ENCODE results near the gene SLC2A13.
"Not testable (repeated sequence)": the region's sequence is repeated elsewhere in the genome, so short reads cannot be mapped to it uniquely, and the experiment has no call there.

The SLC2A13 gene

DNA sequence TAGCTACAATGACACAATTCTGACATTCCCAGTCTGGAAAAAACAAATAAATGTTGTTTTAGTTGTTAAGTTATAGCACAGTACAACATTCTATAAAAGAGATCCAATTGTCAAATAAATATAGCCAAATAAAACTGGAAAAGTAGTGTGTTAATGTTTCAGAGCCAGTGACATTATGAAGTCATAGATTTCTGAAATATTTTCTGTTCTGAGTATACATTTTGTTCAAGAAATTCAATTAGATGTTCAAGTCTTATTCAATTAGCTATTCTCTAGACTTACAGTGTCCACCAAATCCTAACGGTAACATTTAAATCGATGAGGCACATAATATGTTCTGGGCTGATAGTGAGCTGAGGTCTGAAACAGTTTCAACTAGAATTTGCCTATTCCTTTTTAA is 290.1 kb downstream of the SLC2A13 start:
- H3K4me3 ChIP-seq (ENCODE audit: low read depth, low read length), result no peak overlapping the region
- no peak for DNase-seq (ENCODE audit: low read depth)
- no peak for TF ChIP-seq CTCF (IDR thresholded peaks at IDR 0.05; ENCODE audit: low read depth, low read length, missing control alignments)

- H3K4me3 ChIP-seq (ENCODE audit: low read depth, low read length), result no peak overlapping the region
- no peak for TF ChIP-seq CTCF (IDR thresholded peaks at IDR 0.05; ENCODE audit: low read depth, low read length, missing control alignments)
- no peak for DNase-seq (ENCODE audit: low read depth)
These were observed 291.3 kb downstream of the SLC2A13 start for GRCh38 chr12:39814626-39815025.

GRCh38 chr12:39813776-39814175 is 292.1 kb downstream of the SLC2A13 start:
- TF ChIP-seq CTCF (IDR thresholded peaks at IDR 0.05; ENCODE audit: low read depth, low read length, missing control alignments), result no peak
- no peak overlapping the region for H3K4me3 ChIP-seq (ENCODE audit: low read depth, low read length)
- no peak for DNase-seq (ENCODE audit: low read depth)

DNA sequence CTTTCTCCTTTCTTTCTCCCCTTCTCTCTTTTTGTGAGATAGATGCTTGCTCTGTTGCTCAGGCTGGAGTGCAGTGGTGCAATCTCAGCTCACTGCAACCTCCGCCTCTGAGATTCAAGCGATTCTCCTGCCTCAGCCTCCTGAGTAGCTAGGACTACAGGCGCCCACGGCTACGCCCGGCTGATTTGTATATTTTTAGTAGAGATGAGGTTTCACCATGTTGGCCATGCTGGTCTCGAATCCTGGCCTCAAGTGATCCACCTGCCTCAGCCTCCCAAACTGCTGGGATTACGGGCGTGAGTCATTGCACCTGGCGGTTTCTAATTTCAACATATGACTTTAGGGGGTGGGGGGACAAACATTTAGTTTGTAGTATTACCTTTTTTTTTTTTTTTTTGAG is 293.4 kb downstream of the SLC2A13 start:
- DNase-seq (ENCODE audit: low read depth); H3K4me3 ChIP-seq (ENCODE audit: low read depth, low read length): not testable (repeated sequence)

- peak; percentile 37 for TF ChIP-seq CTCF (IDR thresholded peaks at IDR 0.05; ENCODE audit: low read depth, low read length, missing control alignments)
- no peak overlapping the region for H3K4me3 ChIP-seq (ENCODE audit: low read depth, low read length)
- DNase-seq (ENCODE audit: low read depth), result no peak
These were observed 298.8 kb downstream of the SLC2A13 start for GRCh38 chr12:39807043-39807442.

DNA sequence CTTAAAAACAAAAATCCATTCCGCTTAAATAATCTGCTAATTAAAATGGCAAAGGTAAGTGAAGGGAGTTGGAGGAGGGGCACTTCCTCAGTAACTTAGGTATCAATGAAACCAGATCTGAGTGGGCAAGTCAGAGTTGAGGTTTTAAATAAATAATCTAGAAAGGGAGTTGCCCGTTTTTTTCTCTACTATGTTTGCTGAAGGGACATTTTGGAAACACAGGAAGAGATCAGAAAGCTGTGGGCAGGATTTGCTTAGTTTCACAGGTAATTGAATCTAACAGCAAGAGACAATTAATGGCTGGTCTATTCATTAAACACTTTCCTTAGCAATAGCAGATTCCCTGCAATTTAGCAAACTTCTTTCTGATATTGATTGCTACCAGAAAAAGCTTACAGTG is 300.2 kb downstream of the SLC2A13 start:
- no peak for TF ChIP-seq CTCF (IDR thresholded peaks at IDR 0.05; ENCODE audit: low read depth, low read length, missing control alignments)
- no peak overlapping the region for H3K4me3 ChIP-seq (ENCODE audit: low read depth, low read length)
- DNase-seq (ENCODE audit: low read depth), result no peak

- no peak for DNase-seq (ENCODE audit: low read depth)
- TF ChIP-seq CTCF (IDR thresholded peaks at IDR 0.05; ENCODE audit: low read depth, low read length, missing control alignments), result no peak
- H3K4me3 ChIP-seq (ENCODE audit: low read depth, low read length), result no peak overlapping the region
These were observed 301.0 kb downstream of the SLC2A13 start for GRCh38 chr12:39804898-39805297.

DNA sequence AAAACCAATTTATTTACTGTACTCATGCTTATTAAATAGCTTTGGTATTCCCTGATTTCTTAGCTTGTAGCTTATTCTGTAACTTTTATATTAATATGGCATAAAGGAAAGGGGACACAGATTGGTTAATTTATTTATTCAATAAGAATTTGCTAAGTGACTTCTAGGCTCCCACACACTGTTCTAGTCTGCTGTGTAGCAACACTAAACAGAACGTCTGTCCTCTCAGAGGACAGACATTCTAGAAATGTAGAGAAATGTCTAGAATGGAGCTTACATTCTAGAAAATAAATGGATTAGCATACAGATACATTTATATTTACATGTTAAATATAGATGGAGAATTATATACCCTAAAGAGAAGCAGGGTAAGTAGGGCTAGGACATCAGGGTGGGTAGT is 301.4 kb downstream of the SLC2A13 start:
- no peak for TF ChIP-seq CTCF (IDR thresholded peaks at IDR 0.05; ENCODE audit: low read depth, low read length, missing control alignments)
- no peak for DNase-seq (ENCODE audit: low read depth)
- no peak overlapping the region for H3K4me3 ChIP-seq (ENCODE audit: low read depth, low read length)
